ENCODE results near the gene FEM1C.

- no peak for TF ChIP-seq ZNF416 (tag by site-specific recombination; IDR thresholded peaks at IDR 0.05)
- no peak for TF ChIP-seq SETDB1 (IDR thresholded peaks at IDR 0.05; ENCODE audit: insufficient read length, low read length)
- TF ChIP-seq ZNF549 (tag by site-specific recombination; IDR thresholded peaks at IDR 0.05) = no peak
- no peak for TF ChIP-seq CTCF (tag by site-specific recombination; IDR thresholded peaks at IDR 0.05)
- no peak for TF ChIP-seq ZNF792 (tag by site-specific recombination; IDR thresholded peaks at IDR 0.05)
- TF ChIP-seq, protein P1, sequence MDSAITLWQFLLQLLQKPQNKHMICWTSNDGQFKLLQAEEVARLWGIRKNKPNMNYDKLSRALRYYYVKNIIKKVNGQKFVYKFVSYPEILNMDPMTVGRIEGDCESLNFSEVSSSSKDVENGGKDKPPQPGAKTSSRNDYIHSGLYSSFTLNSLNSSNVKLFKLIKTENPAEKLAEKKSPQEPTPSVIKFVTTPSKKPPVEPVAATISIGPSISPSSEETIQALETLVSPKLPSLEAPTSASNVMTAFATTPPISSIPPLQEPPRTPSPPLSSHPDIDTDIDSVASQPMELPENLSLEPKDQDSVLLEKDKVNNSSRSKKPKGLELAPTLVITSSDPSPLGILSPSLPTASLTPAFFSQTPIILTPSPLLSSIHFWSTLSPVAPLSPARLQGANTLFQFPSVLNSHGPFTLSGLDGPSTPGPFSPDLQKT (IDR thresholded peaks at IDR 0.05; ENCODE audit: borderline replicate concordance, low read depth, low read length) = no peak
- no peak for TF ChIP-seq PRDM10 (tag by site-specific recombination; IDR thresholded peaks at IDR 0.05)
- no peak for TF ChIP-seq ZNF157 (tag by site-specific recombination; IDR thresholded peaks at IDR 0.05)
- TF ChIP-seq ZNF324 (tag by site-specific recombination; IDR thresholded peaks at IDR 0.05) = no peak
Measured at GRCh38 chr5:115496936-115497576, 47.5 kb downstream of the FEM1C start.
